Panc1 (cell line): ENCODE data around the gene CDK8. TPM values are rescaled to one million over a fixed set of nuclear protein-coding genes. Genes with fewer than 3 reads are reported as not detected.

Source experiments
- ATAC-seq: fragments of 200-7000 bp; cut with Tn5 transposase; 2 replicates; pipeline ENCODE4 v1.9.1; 2020; ENCODE audit warnings: mild to moderate bottlenecking, moderate library complexity
- BruUV-seq: library from RNA; stranded (reverse); fragments of 400-500 nt; replicated peaks from 2 replicates; lab custom pipeline; 2021; lab: Mats Ljungman, UMichigan
- CTCF ChIA-PET: fragments of 300-600 bp; sonication (Branson Sonifier 250); formaldehyde crosslinking; loops from one replicate; lab custom pipeline; 2022; ENCODE audit warnings: antibody characterized with exemption; lab: Charles Lee
- POLR2A ChIA-PET: fragments of 300-600 bp; sonication (Branson Sonifier 250); formaldehyde crosslinking; loops from one replicate; lab custom pipeline; 2022; ENCODE audit warnings: antibody characterized with exemption; lab: Charles Lee
- DNase-seq: peaks from one replicate; pipeline ENCODE4 v3.0.0-alpha.2; 2010; ENCODE audit warnings: low read depth, low spot score
- H3K27ac ChIP-seq: 2 replicates; pipeline ENCODE4 v1.5.1; 2011; ENCODE audit warnings: mild to moderate bottlenecking, low read length, inconsistent platforms
- H3K27me3 ChIP-seq: fragments of 200-500 bp; sonication (Bioruptor generic); 2 replicates; pipeline ENCODE4 v1.6.0; 2014; ENCODE audit warnings: low read length, inconsistent platforms; ENCODE audit not compliant: control insufficient read depth, insufficient read depth
- H3K36me3 ChIP-seq: fragments of 200-500 bp; sonication (Bioruptor generic); 2 replicates; pipeline ENCODE4 v1.5.1; 2014; ENCODE audit warnings: inconsistent platforms, mild to moderate bottlenecking, low read length, moderate library complexity; ENCODE audit not compliant: control insufficient read depth, insufficient read depth
- H3K4me1 ChIP-seq: 2 replicates; pipeline ENCODE4 v1.5.1; 2011; ENCODE audit warnings: inconsistent platforms, mild to moderate bottlenecking, low read length, moderate library complexity; ENCODE audit not compliant: control insufficient read depth, insufficient read depth
- H3K4me3 ChIP-seq, 2 experiments: 2 replicates each; pipeline ENCODE4 v1.5.1; 2011 to 2012; ENCODE audit warnings: low read depth in 2 of 2, low read length in 2 of 2, mild to moderate bottlenecking in 2 of 2, inconsistent platforms in 1 of 2, moderate library complexity in 1 of 2
- H3K9me3 ChIP-seq: fragments of 200-500 bp; sonication (Bioruptor generic); 2 replicates; pipeline ENCODE4 v1.5.1; 2014; ENCODE audit warnings: low read depth, mild to moderate bottlenecking, inconsistent platforms, low read length, moderate library complexity; ENCODE audit not compliant: control insufficient read depth, insufficient read depth
- CTCF ChIP-seq: fragments of 450-650 bp; IDR thresholded peaks from 2 replicates; pipeline ENCODE4 v1.5.1; 2017; ENCODE audit warnings: mild to moderate bottlenecking
- POLR2AphosphoS5 ChIP-seq: IDR thresholded peaks from 2 replicates; pipeline ENCODE4 v1.6.1; 2012; ENCODE audit warnings: mild to moderate bottlenecking, low read depth, low read length, moderate library complexity
- REST ChIP-seq, 2 experiments: IDR thresholded peaks; 2 replicates each; pipeline ENCODE4 v1.6.1; 2011 to 2012; ENCODE audit warnings: low read depth in 2 of 2, control low read depth in 1 of 2, low read length in 1 of 2, mild to moderate bottlenecking in 1 of 2, moderate library complexity in 1 of 2; ENCODE audit not compliant: insufficient read depth in 1 of 2
- SIN3A ChIP-seq: IDR thresholded peaks from 2 replicates; pipeline ENCODE4 v1.6.1; 2012; ENCODE audit warnings: low read depth, mild to moderate bottlenecking, low read length, moderate library complexity, borderline replicate concordance; ENCODE audit not compliant: insufficient read depth
- TCF7L2 ChIP-seq: IDR thresholded peaks from 2 replicates; pipeline ENCODE4 v1.6.1; 2011; ENCODE audit warnings: mild to moderate bottlenecking, low read depth, low read length, inconsistent platforms
- in situ Hi-C: cut with HindIII; loops from 2 replicates; pipeline ENCODE4 v1.10.0; 2016; ENCODE audit warnings: low sequenced_read_pairs, low pct_unique_long_range_greater_than_20kb
- intact Hi-C: fragments of 100-400 bp; cut with micrococcal nuclease; formaldehyde crosslinking; loops from one replicate; pipeline ENCODE4 v1.10.0; 2022; ENCODE audit not compliant: unreplicated experiment
- total RNA-seq: library from RNA; stranded (reverse); gene quantifications from one replicate; pipeline ENCODE4 v1.2.1, GENCODE V29; 2021; ENCODE audit not compliant: unreplicated experiment

The CDK8 gene
- total RNA-seq, 1 experiment from 2014 or later: 14.9 TPM

- ATAC-seq (no peak), DNase-seq (no peak)
- intact Hi-C loops (no loop called here), in situ Hi-C loops (no loop called here)
- no peaks in the 10 kb centered on the region for H3K36me3 ChIP-seq
- no peaks in the 10 kb centered on the region for H3K27me3 ChIP-seq
- no peak for TF ChIP-seq TCF7L2
- TF ChIP-seq POLR2AphosphoS5: no peak
- TF ChIP-seq REST (IDR thresholded peaks at IDR 0.05; ENCODE audit: insufficient read depth in 1 of 2, low read depth in 2 of 2, low read length in 1 of 2): no peak
- TF ChIP-seq SIN3A: no peak
- TF ChIP-seq CTCF: no peak
- BruUV-seq: no TSS peak
- H3K27ac ChIP-seq: no peak overlapping the region
- ChIA-PET CTCF (no interaction called here), POLR2A (no interaction called here)
- no peak overlapping the region for H3K4me3 ChIP-seq
- H3K9me3 ChIP-seq: no peaks in the 10 kb centered on the region
- no peaks in the 10 kb centered on the region for H3K4me1 ChIP-seq
Measured at GRCh38 chr13:26424181-26424580, 170.3 kb downstream of the CDK8 start.

GRCh38 chr13:26425443-26426358, 171.8 kb downstream of the CDK8 start:
- no peak for ATAC-seq
- no peak for TF ChIP-seq TCF7L2
- no peak for TF ChIP-seq SIN3A
- TF ChIP-seq POLR2AphosphoS5: no peak
- TF ChIP-seq REST (IDR thresholded peaks at IDR 0.05; ENCODE audit: insufficient read depth in 1 of 2, low read depth in 2 of 2, low read length in 1 of 2): no peak
- TF ChIP-seq CTCF: no peak
- no peaks in the 10 kb centered on the region for H3K9me3 ChIP-seq
- ChIA-PET CTCF (no interaction called here), POLR2A (no interaction called here)
- in situ Hi-C loops: no loop called here
- no TSS peak for BruUV-seq
- no peaks in the 10 kb centered on the region for H3K27me3 ChIP-seq
- H3K36me3 ChIP-seq: no peaks in the 10 kb centered on the region
- intact Hi-C loops: no loop called here
- H3K4me1 ChIP-seq: no peaks in the 10 kb centered on the region
- DNase-seq: no peak
- no peak overlapping the region for H3K27ac ChIP-seq
- H3K4me3 ChIP-seq: no peak overlapping the region
